ENCODE data around the gene INVS.

- TF ChIP-seq CTCF (IDR thresholded peaks at IDR 0.05) (no peak), POLR2A (IDR thresholded peaks at IDR 0.05) (no peak)
Measured at GRCh38 chr9:100117316-100117715, 18.3 kb downstream of the INVS start.

Measured in uterus (tissue), 2 donors.